HT-29 (cell line): ENCODE data around the gene HOXB3. TPM values are rescaled to one million over a fixed set of nuclear protein-coding genes. Genes with fewer than 3 reads are reported as not detected.

Experiments
- DNase-seq: peaks from one replicate; pipeline ENCODE4 v3.0.0-alpha.2; 2015; ENCODE audit warnings: low spot score
- small RNA-seq: library from RNA; depleted of rRNA; stranded (forward); fragments of <200 nt; gene quantifications from one replicate; pipeline ENCODE3, GENCODE V24; 2014
- total RNA-seq: library from RNA; depleted of rRNA; stranded (reverse); fragments of >200 nt; shearing (Covaris generic); gene quantifications from 2 replicates; pipeline ENCODE4 v1.2.3, GENCODE V29; 2014; rRNA removed

HOXB3 gene
- total RNA-seq, 1 experiment from 2014 or later: 99.5 TPM

- DNase-seq: no peak
Measured at GRCh38 chr17:48504953-48505352, 85.1 kb downstream of the HOXB3 start.

- no peak for DNase-seq
Measured at GRCh38 chr17:48503747-48504146, 86.3 kb downstream of the HOXB3 start.

- no peak for DNase-seq
Measured at GRCh38 chr17:48502901-48503300, 87.1 kb downstream of the HOXB3 start.

- no peak for DNase-seq
Measured at GRCh38 chr17:48502312-48502711, 87.7 kb downstream of the HOXB3 start.

- peak; percentile 71 for DNase-seq
Measured at GRCh38 chr17:48500435-48501426, 89.3 kb downstream of the HOXB3 start.

- DNase-seq: no peak
Measured at GRCh38 chr17:48499735-48500434, 90.2 kb downstream of the HOXB3 start.

GRCh38 chr17:48499248-48499647 lies 90.8 kb downstream of the HOXB3 start:
- no peak for DNase-seq

Small RNAs within 50 kb of the gene (small RNA-seq; reads per million reads assigned to genes)
- gene MIR196A1: 3.9 reads per million, percentile 80 among the genes with 10 or more reads in this experiment

Other genes with a start within 250 kb of the HOXB3 start
- 4.3 and 4.7 TPM in 2 replicates for gene SKAP1, start 160.0 kb downstream of the HOXB3 start, total RNA-seq
- 0.08 TPM in 1 of 2 replicates, not detected in the other for gene HOXB1, start 59.2 kb downstream of the HOXB3 start, total RNA-seq
- gene HOXB2, start 45.1 kb downstream of the HOXB3 start, total RNA-seq: 2.3 and 7.0 TPM in 2 replicates
- 14.5 and 15.5 TPM in 2 replicates for gene HOXB4, start 11.9 kb downstream of the HOXB3 start, total RNA-seq
- 7.5 and 8.2 TPM in 2 replicates for gene HOXB5, start 3.5 kb upstream of the HOXB3 start, total RNA-seq
- gene HOXB6, start 14.7 kb upstream of the HOXB3 start, total RNA-seq: 160 and 174 TPM in 2 replicates
- gene HOXB7, start 20.8 kb upstream of the HOXB3 start, total RNA-seq: 37.3 and 39.7 TPM in 2 replicates
- 51.0 and 52.7 TPM in 2 replicates for gene HOXB8, start 25.1 kb upstream of the HOXB3 start, total RNA-seq
- 177 and 188 TPM in 2 replicates for gene HOXB9, start 36.1 kb upstream of the HOXB3 start, total RNA-seq
- gene PRAC1, start 132.3 kb upstream of the HOXB3 start, total RNA-seq: not detected in 2 replicates
- 0.76 TPM in 1 of 2 replicates, not detected in the other for gene PRAC2, start 132.9 kb upstream of the HOXB3 start, total RNA-seq
- 3.5 and 5.3 TPM in 2 replicates for gene HOXB13, start 138.5 kb upstream of the HOXB3 start, total RNA-seq
- 0.05 and 0.36 TPM in 2 replicates for gene TTLL6, start 227.0 kb upstream of the HOXB3 start, total RNA-seq
- 8.1 and 11.0 TPM in 2 replicates for gene CALCOCO2, start 240.8 kb upstream of the HOXB3 start, total RNA-seq